Measurements from ENCODE around the gene HTR3D. TPM values are rescaled to one million over a fixed set of nuclear protein-coding genes. Genes with fewer than 3 reads are reported as not detected.

Gene HTR3D
- total and polyA plus RNA-seq, 10 of the 15 experiments (the other 5 are each of a cell fraction or from before 2014, with no cell fraction given) = not detected

- TF ChIP-seq YBX1 (IDR thresholded peaks at IDR 0.05) (no peak), GATAD2B (conservative IDR thresholded peaks at IDR 0.05; ENCODE audit: low read depth) (no peak)
- ChIA-PET CTCF (no interaction called here), SMC1A (ENCODE audit: uncharacterized antibody, unreplicated experiment) (no interaction called here), POLR2A (no interaction called here), RAD21 (ENCODE audit: unreplicated experiment) (no interaction called here)
- Histone ChIP-seq H3K27me3 (replicated peaks in 1 of 2; ENCODE audit: control insufficient read depth in 2 of 2, insufficient read depth in 2 of 2, low read length in 1 of 2) (no peaks in the 10 kb centered on the region), H2AFZ (ENCODE audit: control insufficient read depth, low read depth, low read length) (no peak overlapping the region), H3K4me1 (ENCODE audit: control insufficient read depth, insufficient read depth, low read length) (no peaks in the 10 kb centered on the region), H3K9me3 (replicated peaks; ENCODE audit: control insufficient read depth, insufficient read depth, low read length) (peaks cover 8% of the 10 kb centered on the region; the same call in 2 of the 3 replicates), H3K79me2 (ENCODE audit: control insufficient read depth, insufficient read depth, low read length) (no peaks in the 10 kb centered on the region), H3K4me3 (no peak overlapping the region), H3K4me2 (ENCODE audit: control insufficient read depth, insufficient read depth) (no peak overlapping the region), H3K36me3 (ENCODE audit: control insufficient read depth in 2 of 2, insufficient read depth in 2 of 2, low read length in 1 of 2) (no peaks in the 10 kb centered on the region), H4K20me1 (ENCODE audit: control insufficient read depth, insufficient read depth) (no peaks in the 10 kb centered on the region), H3K27ac (ENCODE audit: control insufficient read depth, insufficient read depth) (no peak overlapping the region), H3K9ac (ENCODE audit: control insufficient read depth, insufficient read depth, low read length) (no peak overlapping the region)
- DNase-seq (ENCODE audit: low read depth, low spot score) = no peak
- intact Hi-C loops (cut with micrococcal nuclease; ENCODE audit: unreplicated experiment) = no loop called here
- FAIRE-seq = no peak
- in situ Hi-C loops (cut with MboI) = no loop called here
- WGBS (ENCODE audit: insufficient coverage, insufficient replicate concordance, low lambda C conversion rate, missing lambda C conversion rate) = 44% methylated on average over 10 of the region's 10 CpGs
- no peak for ATAC-seq
- BruUV-seq (replicated peaks) = no TSS peak
Measured at GRCh38 chr3:184082034-184082433, 50.5 kb downstream of the HTR3D start.

- POLR2A ChIA-PET = interaction anchor here (0.6 kb wide), 1 partner anchor 856 kb away, joined by 5 read pairs; no protein-coding TSS in a partner anchor
- H4K20me1 ChIP-seq (ENCODE audit: control insufficient read depth, insufficient read depth) = no peaks in the 10 kb centered on the region
- no peaks in the 10 kb centered on the region for H3K27me3 ChIP-seq (replicated peaks in 1 of 2; ENCODE audit: control insufficient read depth in 2 of 2, insufficient read depth in 2 of 2, low read length in 1 of 2)
- H3K79me2 ChIP-seq (ENCODE audit: control insufficient read depth, insufficient read depth, low read length) = no peaks in the 10 kb centered on the region
- no peaks in the 10 kb centered on the region for H3K36me3 ChIP-seq (ENCODE audit: control insufficient read depth in 2 of 2, insufficient read depth in 2 of 2, low read length in 1 of 2)
- no peak for FAIRE-seq
- RAD21 ChIA-PET (ENCODE audit: unreplicated experiment) = no interaction called here
- DNase-seq (ENCODE audit: low read depth, low spot score) = no peak
- BruUV-seq (replicated peaks) = no TSS peak
- WGBS (ENCODE audit: insufficient coverage, insufficient replicate concordance, low lambda C conversion rate, missing lambda C conversion rate) = 18% methylated on average over 2 of the region's 2 CpGs
- intact Hi-C loops (cut with micrococcal nuclease; ENCODE audit: unreplicated experiment) = no loop called here
- in situ Hi-C loops (cut with MboI) = no loop called here
- H3K9me3 ChIP-seq (replicated peaks; ENCODE audit: control insufficient read depth, insufficient read depth, low read length) = peaks cover 8% of the 10 kb centered on the region; the same call in 2 of the 3 replicates
- H3K4me2 ChIP-seq (ENCODE audit: control insufficient read depth, insufficient read depth) = no peak overlapping the region
- H3K9ac ChIP-seq (ENCODE audit: control insufficient read depth, insufficient read depth, low read length) = no peak overlapping the region
- no peak overlapping the region for H3K4me3 ChIP-seq
- no peak overlapping the region for H2AFZ ChIP-seq (ENCODE audit: control insufficient read depth, low read depth, low read length)
- SMC1A ChIA-PET (ENCODE audit: uncharacterized antibody, unreplicated experiment) = no interaction called here
- no peaks in the 10 kb centered on the region for H3K4me1 ChIP-seq (ENCODE audit: control insufficient read depth, insufficient read depth, low read length)
- ATAC-seq = no peak
- CTCF ChIA-PET = no interaction called here
- no peak overlapping the region for H3K27ac ChIP-seq (ENCODE audit: control insufficient read depth, insufficient read depth)
- no peak for TF ChIP-seq ZNF622 (IDR thresholded peaks at IDR 0.05)
- no peak for TF ChIP-seq POLR2AphosphoS2 (IDR thresholded peaks at IDR 0.05; ENCODE audit: low read depth, low read length)
- no peak for TF ChIP-seq KDM1A (IDR thresholded peaks at IDR 0.05; ENCODE audit: borderline replicate concordance)
- TF ChIP-seq BCL11A (IDR thresholded peaks at IDR 0.05; ENCODE audit: low read depth, low read length) = no peak
- no peak for TF ChIP-seq CUX1 (IDR thresholded peaks at IDR 0.05; ENCODE audit: insufficient replicate concordance, low read depth, low read length)
- TF ChIP-seq NKRF (conservative IDR thresholded peaks at IDR 0.05) = no peak
- no peak for TF ChIP-seq POLR2A (IDR thresholded peaks at IDR 0.05; ENCODE audit: low read depth, low read length)
Measured at GRCh38 chr3:184082465-184082864, 50.9 kb downstream of the HTR3D start.
